ENCODE data around the gene TMEM266. TPM values are rescaled to one million over a fixed set of nuclear protein-coding genes. Genes with fewer than 3 reads are reported as not detected.

TMEM266 gene
- total RNA-seq, 4 donors from 2014 or later: 0.27 to 2.7 (median 1.5) TPM

DNA sequence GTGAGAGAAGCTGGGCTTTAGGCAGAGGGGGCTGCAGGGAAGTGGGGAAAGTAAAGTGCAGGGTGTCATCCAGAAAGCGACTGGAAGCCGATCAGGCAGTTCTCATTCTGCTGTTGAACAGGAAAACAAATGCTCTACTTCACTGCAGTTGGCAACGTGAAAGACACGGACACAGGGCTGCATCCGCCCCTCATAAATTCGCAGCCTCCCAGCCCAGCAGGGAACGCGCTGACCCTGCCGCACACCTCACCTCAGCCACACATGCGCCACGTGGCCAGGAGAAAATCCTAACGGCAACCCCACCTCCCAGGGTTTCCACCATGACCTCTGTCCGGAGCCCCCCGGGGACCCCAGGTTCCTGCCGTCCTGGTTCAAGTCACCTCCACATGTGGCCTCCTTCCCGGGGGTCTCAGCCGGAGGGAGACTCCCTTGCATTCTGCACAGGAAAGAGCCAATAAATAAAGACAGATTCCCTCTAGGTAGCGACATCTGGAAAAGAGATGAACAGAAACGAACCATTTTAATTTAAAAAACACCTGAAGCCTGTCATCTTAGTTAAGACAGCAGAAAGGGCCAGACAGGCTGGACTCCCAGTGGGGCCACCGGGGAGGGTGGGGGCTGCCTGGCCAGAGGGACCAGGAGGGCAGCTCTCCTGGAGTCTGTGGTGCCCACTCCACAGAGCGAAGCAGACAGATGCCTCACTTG lies 118.7 kb downstream of the TMEM266 start:
- intact Hi-C loops (cut with DNase I; ENCODE audit: low total_unique reads): no loop called here
- 29 to 35% methylated on average over 21 of the region's 21 CpGs for WGBS, 2 donors
- TF ChIP-seq, protein P1, sequence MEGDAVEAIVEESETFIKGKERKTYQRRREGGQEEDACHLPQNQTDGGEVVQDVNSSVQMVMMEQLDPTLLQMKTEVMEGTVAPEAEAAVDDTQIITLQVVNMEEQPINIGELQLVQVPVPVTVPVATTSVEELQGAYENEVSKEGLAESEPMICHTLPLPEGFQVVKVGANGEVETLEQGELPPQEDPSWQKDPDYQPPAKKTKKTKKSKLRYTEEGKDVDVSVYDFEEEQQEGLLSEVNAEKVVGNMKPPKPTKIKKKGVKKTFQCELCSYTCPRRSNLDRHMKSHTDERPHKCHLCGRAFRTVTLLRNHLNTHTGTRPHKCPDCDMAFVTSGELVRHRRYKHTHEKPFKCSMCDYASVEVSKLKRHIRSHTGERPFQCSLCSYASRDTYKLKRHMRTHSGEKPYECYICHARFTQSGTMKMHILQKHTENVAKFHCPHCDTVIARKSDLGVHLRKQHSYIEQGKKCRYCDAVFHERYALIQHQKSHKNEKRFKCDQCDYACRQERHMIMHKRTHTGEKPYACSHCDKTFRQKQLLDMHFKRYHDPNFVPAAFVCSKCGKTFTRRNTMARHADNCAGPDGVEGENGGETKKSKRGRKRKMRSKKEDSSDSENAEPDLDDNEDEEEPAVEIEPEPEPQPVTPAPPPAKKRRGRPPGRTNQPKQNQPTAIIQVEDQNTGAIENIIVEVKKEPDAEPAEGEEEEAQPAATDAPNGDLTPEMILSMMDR (IDR thresholded peaks at IDR 0.05): no peak
- TF ChIP-seq POLR2A (IDR thresholded peaks at IDR 0.05): no peak
- DNase-seq (ENCODE audit: low spot score in 2 of 2): no peak
- no peak overlapping the region for H3K4me3 ChIP-seq (ENCODE audit: low read depth, poor library complexity, severe bottlenecking)

DNA sequence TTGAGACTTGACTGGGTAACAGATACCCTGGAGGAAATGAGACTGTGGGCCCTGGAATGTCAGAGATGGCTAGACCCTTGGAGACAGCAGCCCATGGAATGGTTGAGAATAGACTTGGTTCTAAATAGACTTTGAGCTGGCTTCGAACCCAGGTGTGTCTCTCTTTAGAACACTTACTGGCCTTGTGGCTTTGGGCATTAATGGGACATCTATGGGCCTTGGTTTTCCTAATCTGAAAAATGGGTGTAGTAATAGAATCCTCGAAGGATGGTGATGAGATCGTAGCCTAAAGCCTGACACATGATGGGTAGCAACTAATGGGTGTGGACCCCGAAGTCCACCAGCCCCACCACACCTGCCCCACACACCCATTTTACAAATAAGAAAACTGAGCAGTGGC lies 119.2 kb downstream of the TMEM266 start:
- no peak overlapping the region for H3K4me3 ChIP-seq (ENCODE audit: low read depth, poor library complexity, severe bottlenecking)
- intact Hi-C loops (cut with DNase I; ENCODE audit: low total_unique reads): no loop called here
- WGBS, 2 donors: 95% methylated on average over 4 of the region's 4 CpGs
- DNase-seq (ENCODE audit: low spot score in 2 of 2): no peak
- TF ChIP-seq, protein P1 (IDR thresholded peaks at IDR 0.05): no peak
- no peak for TF ChIP-seq POLR2A (IDR thresholded peaks at IDR 0.05)

DNA sequence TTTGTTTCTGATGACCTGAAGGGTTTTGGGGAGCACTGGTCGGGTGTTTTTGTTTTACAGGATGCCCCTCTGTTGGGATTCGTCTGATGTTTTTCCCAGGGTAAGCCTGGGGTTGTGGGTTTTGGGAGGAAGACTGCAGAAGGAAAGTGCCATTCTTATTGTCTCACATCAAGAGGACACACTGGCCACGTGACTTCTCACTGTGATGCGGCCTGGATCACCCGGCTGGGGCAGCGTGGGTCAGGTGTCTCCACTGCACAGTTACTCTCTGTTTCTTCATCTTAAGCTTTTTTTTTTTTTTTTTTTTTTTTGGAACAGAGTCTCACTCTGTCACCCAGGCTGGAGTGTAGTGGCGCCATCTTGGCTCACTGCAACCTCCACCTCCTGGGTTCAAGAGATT lies 120.5 kb downstream of the TMEM266 start:
- TF ChIP-seq, protein P1 (IDR thresholded peaks at IDR 0.05): no peak
- no peak for TF ChIP-seq POLR2A (IDR thresholded peaks at IDR 0.05)
- no peak for DNase-seq (ENCODE audit: low spot score in 2 of 2)
- WGBS, 2 donors: 93% methylated on average over 7 of the region's 7 CpGs
- intact Hi-C loops (cut with DNase I; ENCODE audit: low total_unique reads): no loop called here
- H3K4me3 ChIP-seq (ENCODE audit: low read depth, poor library complexity, severe bottlenecking): no peak overlapping the region

DNA sequence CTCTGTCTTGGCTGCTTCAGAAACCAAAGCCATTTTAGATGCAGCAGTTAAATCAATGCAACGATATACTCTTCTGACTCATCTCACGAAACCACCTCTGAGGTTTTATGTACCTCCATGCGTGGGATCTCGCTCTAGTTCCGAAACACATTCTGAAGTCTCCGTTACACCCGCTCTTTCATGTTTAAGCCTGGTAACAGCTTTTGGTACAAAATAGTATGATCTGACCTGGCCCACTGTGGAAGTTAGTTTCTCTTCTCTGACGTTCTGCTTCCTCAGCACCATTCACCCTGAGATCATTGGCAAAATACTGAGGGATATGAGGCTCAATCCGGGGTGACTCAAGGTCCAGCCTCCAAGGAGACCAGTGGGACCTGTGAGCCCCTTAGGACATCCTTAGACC lies 121.9 kb downstream of the TMEM266 start:
- 85 to 89% methylated on average over 9 of the region's 9 CpGs for WGBS, 2 donors

DNA sequence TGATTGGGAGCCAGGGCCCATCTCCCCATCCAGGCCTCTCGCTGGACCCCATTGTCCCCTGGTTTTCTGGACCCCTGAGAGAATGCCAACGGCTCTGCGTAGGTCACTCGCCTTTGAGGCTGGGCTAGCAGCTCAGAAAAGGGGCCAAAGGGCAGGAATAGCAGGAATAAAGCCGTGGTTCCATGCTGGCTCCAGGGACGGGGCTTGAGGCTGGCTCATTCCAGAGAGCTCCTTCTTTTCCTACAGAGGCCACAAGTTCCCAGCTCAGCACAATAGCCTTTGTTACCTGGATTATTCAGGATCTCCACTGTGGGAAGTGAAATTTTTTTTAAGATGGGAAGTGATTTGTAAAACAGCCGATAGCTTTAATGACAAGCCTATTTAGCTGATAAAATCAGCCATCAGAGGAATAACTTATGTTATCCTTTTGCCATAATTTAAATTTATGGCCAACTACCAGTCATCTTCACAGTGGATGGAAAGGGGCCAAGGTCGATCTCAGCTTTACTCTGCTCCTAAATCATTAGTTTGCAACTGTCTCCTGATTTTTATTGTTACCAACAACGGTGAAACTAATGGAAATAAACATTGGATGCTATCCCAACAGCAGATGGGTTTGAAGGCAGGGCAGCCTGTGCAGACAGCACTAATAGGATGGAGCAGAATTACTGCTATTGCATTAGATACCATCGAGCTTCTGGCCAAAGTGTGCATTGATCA lies 124.3 kb downstream of the TMEM266 start:
- no peak for TF ChIP-seq POLR2A (IDR thresholded peaks at IDR 0.05)
- TF ChIP-seq, protein P1 (IDR thresholded peaks at IDR 0.05): no peak
- 45% methylated on average over 10 of the region's 10 CpGs for WGBS, 2 donors

More for the DNA sequence above, 121.9 kb downstream of the TMEM266 start:
- H3K4me3 ChIP-seq (ENCODE audit: low read depth, poor library complexity, severe bottlenecking): no peak overlapping the region
- TF ChIP-seq, protein P1 (IDR thresholded peaks at IDR 0.05): no peak
- no peak for TF ChIP-seq POLR2A (IDR thresholded peaks at IDR 0.05)
- no peak for DNase-seq (ENCODE audit: low spot score in 2 of 2)
- intact Hi-C loops (cut with DNase I; ENCODE audit: low total_unique reads): no loop called here

More for the DNA sequence above, 124.3 kb downstream of the TMEM266 start:
- no peak overlapping the region for H3K4me3 ChIP-seq (ENCODE audit: low read depth, poor library complexity, severe bottlenecking)
- intact Hi-C loops (cut with DNase I; ENCODE audit: low total_unique reads): no loop called here
- no peak for DNase-seq (ENCODE audit: low spot score in 2 of 2)

Measured in lower leg skin (tissue), 4 donors.